Stimulated activated effector memory CD8-positive, alpha-beta T cell treated with anti-CD3 and anti-CD28 coated beads, Interleukin-12 subunit alpha, Interleukin-12 subunit beta, amount 100 ng/mL, for 72 hours (primary cell): ENCODE data around the gene ARHGAP15.

Experiments
- ATAC-seq: fragments of 150-1000 bp; cut with Tn5 transposase; 2 replicates; pipeline ENCODE4 v1.10.0; 2021
- DNase-seq, 2 donors: peaks; one replicate each; pipeline ENCODE4 v3.0.0; 2021 to 2022; ENCODE audit warnings: low spot score in 2 of 2
- H3K27ac Mint-ChIP-seq: one replicate; pipeline ENCODE4 v1.8.0; 2022; ENCODE audit warnings: mild to moderate bottlenecking, mixed read lengths
- H3K36me3 Mint-ChIP-seq: one replicate; pipeline ENCODE4 v1.8.0; 2022; ENCODE audit warnings: mild to moderate bottlenecking, mixed read lengths
- H3K4me1 Mint-ChIP-seq: one replicate; pipeline ENCODE4 v1.8.0; 2022; ENCODE audit warnings: mixed read lengths
- H3K4me3 Mint-ChIP-seq: one replicate; pipeline ENCODE4 v1.8.0; 2022; ENCODE audit warnings: mild to moderate bottlenecking, mixed read lengths
- H3K9me3 Mint-ChIP-seq: one replicate; pipeline ENCODE4 v1.8.0; 2022; ENCODE audit warnings: mixed read lengths

Gene ARHGAP15

GRCh38 chr2:143251681-143252080 is 122.5 kb downstream of the ARHGAP15 start:
- Mint-ChIP-seq H3K36me3 (peaks cover 25% of the 10 kb centered on the region), H3K4me1 (peaks cover 31% of the 10 kb centered on the region), H3K27ac (peak overlapping the region; percentile 89), H3K9me3 (no peaks in the 10 kb centered on the region), H3K4me3 (peak overlapping the region; percentile 65)
- no peak for ATAC-seq
- DNase-seq = no peak

GRCh38 chr2:143252138-143252907 is 123.1 kb downstream of the ARHGAP15 start:
- Mint-ChIP-seq H3K36me3 (peaks cover 25% of the 10 kb centered on the region), H3K4me3 (peak overlapping the region; percentile 65), H3K9me3 (no peaks in the 10 kb centered on the region), H3K27ac (peak overlapping the region; percentile 89), H3K4me1 (peaks cover 37% of the 10 kb centered on the region)
- DNase-seq = no peak
- peak; percentile 58 for ATAC-seq

- DNase-seq = no peak
- peak; percentile 57 for ATAC-seq
- Mint-ChIP-seq H3K36me3 (peaks cover 25% of the 10 kb centered on the region), H3K9me3 (no peaks in the 10 kb centered on the region), H3K27ac (peak overlapping the region; percentile 84), H3K4me1 (peaks cover 51% of the 10 kb centered on the region), H3K4me3 (peak overlapping the region; percentile 61)
These were observed 124.9 kb downstream of the ARHGAP15 start for GRCh38 chr2:143254110-143254509.

- Mint-ChIP-seq H3K36me3 (peaks cover 25% of the 10 kb centered on the region), H3K9me3 (no peaks in the 10 kb centered on the region), H3K27ac (peak overlapping the region; percentile 84), H3K4me3 (peak overlapping the region; percentile 61), H3K4me1 (peaks cover 57% of the 10 kb centered on the region)
- no peak for ATAC-seq
- no peak for DNase-seq
These were observed 125.9 kb downstream of the ARHGAP15 start for GRCh38 chr2:143255086-143255485.

GRCh38 chr2:143255899-143256298 is 126.7 kb downstream of the ARHGAP15 start:
- Mint-ChIP-seq H3K4me3 (peak overlapping the region; percentile 61), H3K4me1 (peaks cover 57% of the 10 kb centered on the region), H3K36me3 (peaks cover 19% of the 10 kb centered on the region), H3K27ac (peak overlapping the region; percentile 84), H3K9me3 (no peaks in the 10 kb centered on the region)
- DNase-seq = no peak
- ATAC-seq = peak; percentile 73

- H3K9me3 Mint-ChIP-seq = no peaks in the 10 kb centered on the region
- peaks cover 70% of the 10 kb centered on the region for H3K4me1 Mint-ChIP-seq
- peak overlapping the region; percentile 84 for H3K27ac Mint-ChIP-seq
- H3K36me3 Mint-ChIP-seq = peaks cover 14% of the 10 kb centered on the region
- H3K4me3 Mint-ChIP-seq = peak overlapping the region; percentile 61
- ATAC-seq = peak; percentile 5
- DNase-seq = no peak
These were observed 129.1 kb downstream of the ARHGAP15 start for GRCh38 chr2:143258126-143258892.

- ATAC-seq = peak; percentile 33
- DNase-seq = peak in 1 of 2 donors; percentile 75
- H3K4me3 Mint-ChIP-seq = peak overlapping the region; percentile 61
- peaks cover 22% of the 10 kb centered on the region for H3K36me3 Mint-ChIP-seq
- H3K9me3 Mint-ChIP-seq = no peaks in the 10 kb centered on the region
- H3K4me1 Mint-ChIP-seq = peaks cover 76% of the 10 kb centered on the region
- H3K27ac Mint-ChIP-seq = peak overlapping the region; percentile 84
These were observed 130.2 kb downstream of the ARHGAP15 start for GRCh38 chr2:143259368-143259958.

GRCh38 chr2:143261986-143262385 is 132.8 kb downstream of the ARHGAP15 start:
- Mint-ChIP-seq H3K4me3 (peak overlapping the region; percentile 60), H3K27ac (peak overlapping the region; percentile 93), H3K4me1 (peaks cover 70% of the 10 kb centered on the region), H3K36me3 (peaks cover 25% of the 10 kb centered on the region), H3K9me3 (peaks cover 3% of the 10 kb centered on the region)
- peak; percentile 74 for ATAC-seq
- peak in 1 of 2 donors; percentile 70 for DNase-seq

GRCh38 chr2:143262389-143262788 is 133.2 kb downstream of the ARHGAP15 start:
- peak; percentile 73 for ATAC-seq
- peaks cover 27% of the 10 kb centered on the region for H3K36me3 Mint-ChIP-seq

GRCh38 chr2:143263066-143263625 is 133.9 kb downstream of the ARHGAP15 start:
- H3K9me3 Mint-ChIP-seq = peaks cover 6% of the 10 kb centered on the region
- peak overlapping the region; percentile 60 for H3K4me3 Mint-ChIP-seq
- DNase-seq = no peak
- H3K27ac Mint-ChIP-seq = peak overlapping the region; percentile 93
- H3K36me3 Mint-ChIP-seq = peaks cover 27% of the 10 kb centered on the region
- H3K4me1 Mint-ChIP-seq = peaks cover 60% of the 10 kb centered on the region
- ATAC-seq = peak; percentile 49

More at GRCh38 chr2:143262389-143262788, 133.2 kb downstream of the ARHGAP15 start:
- Mint-ChIP-seq H3K27ac (peak overlapping the region; percentile 93), H3K9me3 (peaks cover 6% of the 10 kb centered on the region), H3K4me1 (peaks cover 66% of the 10 kb centered on the region), H3K4me3 (peak overlapping the region; percentile 60)
- no peak for DNase-seq

GRCh38 chr2:143264851-143265250 is 135.6 kb downstream of the ARHGAP15 start:
- H3K4me1 Mint-ChIP-seq = peaks cover 47% of the 10 kb centered on the region

GRCh38 chr2:143279672-143280071 is 150.5 kb downstream of the ARHGAP15 start:
- H3K4me1 Mint-ChIP-seq = peaks cover 78% of the 10 kb centered on the region

More at GRCh38 chr2:143264851-143265250, 135.6 kb downstream of the ARHGAP15 start:
- ATAC-seq = no peak
- Mint-ChIP-seq H3K9me3 (peaks cover 6% of the 10 kb centered on the region), H3K27ac (peak overlapping the region; percentile 93), H3K36me3 (peaks cover 27% of the 10 kb centered on the region), H3K4me3 (no peak overlapping the region)
- no peak for DNase-seq

GRCh38 chr2:143280097-143280757 is 151.0 kb downstream of the ARHGAP15 start:
- Mint-ChIP-seq H3K4me1 (peaks cover 78% of the 10 kb centered on the region), H3K27ac (peak overlapping the region; percentile 93), H3K9me3 (no peaks in the 10 kb centered on the region), H3K36me3 (no peaks in the 10 kb centered on the region), H3K4me3 (peak overlapping the region; percentile 41)
- ATAC-seq (peak; percentile 83), DNase-seq (no peak)

More at GRCh38 chr2:143279672-143280071, 150.5 kb downstream of the ARHGAP15 start:
- Mint-ChIP-seq H3K36me3 (no peaks in the 10 kb centered on the region), H3K4me3 (peak overlapping the region; percentile 41), H3K9me3 (no peaks in the 10 kb centered on the region), H3K27ac (peak overlapping the region; percentile 93)
- no peak for DNase-seq
- ATAC-seq = peak; percentile 38

- H3K4me3 Mint-ChIP-seq = no peak overlapping the region
- peak overlapping the region; percentile 43 for H3K27ac Mint-ChIP-seq
- H3K36me3 Mint-ChIP-seq = peaks cover 8% of the 10 kb centered on the region
- no peak for DNase-seq
- H3K9me3 Mint-ChIP-seq = no peaks in the 10 kb centered on the region
- ATAC-seq = no peak
- H3K4me1 Mint-ChIP-seq = peaks cover 56% of the 10 kb centered on the region
These were observed 153.5 kb downstream of the ARHGAP15 start for GRCh38 chr2:143282684-143283083.
